Breast epithelium (tissue), 3 donors: Measurements from ENCODE around the gene TCEAL1.

Source experiments
- CTCF ChIP-seq, 3 donors: fragments of 450-650 bp; IDR thresholded peaks; one replicate each; pipeline ENCODE4 v1.5.1; 2016 to 2017; ENCODE audit warnings: antibody characterized with exemption in 3 of 3, mild to moderate bottlenecking in 3 of 3, moderate library complexity in 3 of 3
- POLR2A ChIP-seq: fragments of 450-650 bp; IDR thresholded peaks from one replicate; pipeline ENCODE4 v1.6.1; 2016; ENCODE audit warnings: antibody characterized with exemption, mild to moderate bottlenecking, moderate library complexity
- POLR2AphosphoS5 ChIP-seq, 3 donors: sonication (generic); formaldehyde crosslinking; IDR thresholded peaks; one replicate each; pipeline ENCODE4 v1.6.1; 2017; ENCODE audit warnings: antibody characterized with exemption in 3 of 3

GRCh38 chrX:103585411-103586313 lies 43.1 kb upstream of the TCEAL1 start, which contains the start of gene TCEAL4:
- TF ChIP-seq CTCF (IDR thresholded peaks at IDR 0.05) = no peak
- peak in 2 of 3 donors; percentile 26 to 63 for TF ChIP-seq POLR2AphosphoS5 (IDR thresholded peaks at IDR 0.05)
- no peak for TF ChIP-seq POLR2A
